H1 (cell line): ENCODE data around the gene TRAPPC2B. TPM values are rescaled to one million over a fixed set of nuclear protein-coding genes. Genes with fewer than 3 reads are reported as not detected.
A peak's percentile ranks its signal among the peaks of the same experiment; 100 is the strongest.

ENCODE experiments used
- CTCF ChIA-PET: fragments of 300-600 bp; sonication (Branson Sonifier 250); formaldehyde crosslinking; loops from one replicate; lab custom pipeline; 2021; ENCODE audit not compliant: partially characterized antibody; lab: Charles Lee
- POLR2A ChIA-PET: fragments of 300-600 bp; sonication (Branson Sonifier 250); formaldehyde crosslinking; loops from one replicate; lab custom pipeline; 2021; ENCODE audit warnings: inconsistent platforms; ENCODE audit not compliant: partially characterized antibody; lab: Charles Lee
- DNase-seq, 2 experiments: peaks; one replicate each; pipeline versions ENCODE4 v3.0.0 to v3.0.0-alpha.2; 2010 to 2022; ENCODE audit warnings: low spot score in 2 of 2, low read depth in 1 of 2, mixed read lengths in 1 of 2
- FAIRE-seq: peaks from 2 replicates; lab custom pipeline; 2011; peaks lifted over from hg19 to GRCh38; lab: Jason Lieb, UNC
- H2AFZ ChIP-seq: 2 replicates; pipeline ENCODE4 v1.8.1; 2012; ENCODE audit warnings: low read length, inconsistent platforms
- H2AK5ac ChIP-seq: 2 replicates; pipeline ENCODE4 v1.6.1; 2013; ENCODE audit warnings: low read depth, low read length
- H2BK120ac ChIP-seq: replicated peaks from 2 replicates; pipeline ENCODE3; 2013; ENCODE audit warnings: low read depth, low read length, inconsistent platforms
- H2BK12ac ChIP-seq: 2 replicates; pipeline ENCODE4 v1.6.1; 2013; ENCODE audit warnings: low read depth, low read length
- H2BK15ac ChIP-seq: 2 replicates; pipeline ENCODE4 v1.6.1; 2013; ENCODE audit warnings: low read length
- H2BK20ac ChIP-seq: 2 replicates; pipeline ENCODE4 v1.6.1; 2013; ENCODE audit warnings: low read length
- H2BK5ac ChIP-seq: 2 replicates; pipeline ENCODE4 v1.6.1; 2013; ENCODE audit warnings: low read depth, low read length
- H3K14ac ChIP-seq: 2 replicates; pipeline ENCODE4 v1.6.1; 2013; ENCODE audit warnings: inconsistent platforms; ENCODE audit not compliant: insufficient read length
- H3K18ac ChIP-seq: 2 replicates; pipeline ENCODE4 v1.6.1; 2013; ENCODE audit warnings: low read length; ENCODE audit errors: extremely low read depth
- H3K23ac ChIP-seq: 2 replicates; pipeline ENCODE4 v1.6.1; 2013; ENCODE audit warnings: inconsistent platforms; ENCODE audit not compliant: insufficient read length
- H3K23me2 ChIP-seq: 2 replicates; pipeline ENCODE4 v1.6.1; 2013; ENCODE audit warnings: low read depth, low read length
- H3K27ac ChIP-seq: 2 replicates; pipeline ENCODE4 v1.6.1; 2011; ENCODE audit warnings: low read depth, low read length, inconsistent platforms
- H3K27me3 ChIP-seq, 4 experiments: replicated peaks in 1 of 4; 1 replicate in 1 of 4; 2 replicates in 3 of 4; pipeline versions ENCODE4 v1.6.1 to v1.8.1; 2011 to 2013; ENCODE audit warnings: low read length in 3 of 4, mild to moderate bottlenecking in 3 of 4, inconsistent platforms in 2 of 4, mixed read lengths in 2 of 4, moderate library complexity in 1 of 4; ENCODE audit not compliant: control insufficient read depth in 3 of 4, insufficient read depth in 3 of 4; ENCODE audit errors: extremely low read depth in 1 of 4
- H3K36me3 ChIP-seq, 4 experiments: 2 replicates each; pipeline versions ENCODE4 v1.6.1 to v1.8.1; 2011 to 2013; ENCODE audit warnings: mild to moderate bottlenecking in 4 of 4, low read length in 3 of 4, moderate library complexity in 2 of 4, control low read depth in 1 of 4, inconsistent platforms in 1 of 4; ENCODE audit not compliant: insufficient read depth in 4 of 4, control insufficient read depth in 2 of 4
- H3K4ac ChIP-seq: replicated peaks from 2 replicates; pipeline ENCODE3; 2013; ENCODE audit warnings: low read length, low read depth, mixed read lengths, inconsistent platforms; ENCODE audit not compliant: insufficient read length
- H3K4me1 ChIP-seq, 4 experiments: replicated peaks in 1 of 4; 1 replicate in 1 of 4; 2 replicates in 3 of 4; pipeline versions ENCODE4 v1.6.1 to v1.8.1; 2011 to 2013; ENCODE audit warnings: low read length in 3 of 4, inconsistent platforms in 2 of 4, mixed read lengths in 1 of 4; ENCODE audit not compliant: insufficient read depth in 4 of 4, control insufficient read depth in 3 of 4
- H3K4me2 ChIP-seq, 2 experiments: 2 replicates each; pipeline versions ENCODE4 v1.6.1 to v1.8.1; 2011 to 2013; ENCODE audit warnings: low read depth in 2 of 2, low read length in 2 of 2, control low read depth in 1 of 2, inconsistent platforms in 1 of 2, mild to moderate bottlenecking in 1 of 2; ENCODE audit not compliant: insufficient read depth in 1 of 2
- H3K4me3 ChIP-seq, 4 experiments: fragments of 200-600, 300-600 bp in 1 of 4; sonication (generic), shearing (Covaris generic), sonication (Bioruptor Twin) in 1 of 4; 2 replicates each; pipeline versions ENCODE4 v1.5.1 to v1.8.1; 2011 to 2016; ENCODE audit warnings: low read length in 4 of 4, low read depth in 3 of 4, control low read depth in 2 of 4, inconsistent platforms in 2 of 4, mild to moderate bottlenecking in 2 of 4, mixed read lengths in 1 of 4, moderate library complexity in 1 of 4; ENCODE audit not compliant: insufficient read depth in 2 of 4; ENCODE audit errors: extremely low read depth in 1 of 4
- H3K56ac ChIP-seq: replicated peaks from 2 replicates; pipeline ENCODE3; 2013; ENCODE audit warnings: low read depth, mild to moderate bottlenecking, mixed read lengths, low read length, inconsistent platforms; ENCODE audit not compliant: insufficient read length
- H3K79me1 ChIP-seq: 2 replicates; pipeline ENCODE4 v1.6.1; 2013; ENCODE audit warnings: low read depth, low read length, control low read depth
- H3K79me2 ChIP-seq, 2 experiments: 2 replicates each; pipeline versions ENCODE4 v1.6.1 to v1.8.1; 2012 to 2013; ENCODE audit warnings: low read length in 2 of 2, mild to moderate bottlenecking in 2 of 2, inconsistent platforms in 1 of 2; ENCODE audit not compliant: insufficient read depth in 2 of 2, control insufficient read depth in 1 of 2
- H3K9ac ChIP-seq, 4 experiments: replicated peaks in 1 of 4; 1 replicate in 1 of 4; 2 replicates in 3 of 4; pipeline versions ENCODE4 v1.6.1 to v1.8.1; 2011 to 2013; ENCODE audit warnings: low read depth in 3 of 4, low read length in 3 of 4, control low read depth in 2 of 4, mild to moderate bottlenecking in 2 of 4, moderate library complexity in 2 of 4, inconsistent platforms in 1 of 4; ENCODE audit errors: extremely low read depth in 1 of 4
- H3K9me3 ChIP-seq, 2 experiments: 2 replicates each; pipeline versions ENCODE4 v1.6.1 to v1.8.1; 2012 to 2013; ENCODE audit warnings: mild to moderate bottlenecking in 2 of 2, moderate library complexity in 2 of 2, control low read depth in 1 of 2, inconsistent platforms in 1 of 2, low read depth in 1 of 2, low read length in 1 of 2, mixed read lengths in 1 of 2; ENCODE audit not compliant: insufficient read depth in 2 of 2
- H4K20me1 ChIP-seq, 2 experiments: replicated peaks in 1 of 2; 2 replicates each; pipeline versions ENCODE3 to v1.8.1; 2011 to 2013; ENCODE audit warnings: inconsistent platforms in 2 of 2, low read length in 2 of 2, mild to moderate bottlenecking in 1 of 2; ENCODE audit not compliant: insufficient read depth in 2 of 2, control insufficient read depth in 1 of 2
- H4K5ac ChIP-seq: 2 replicates; pipeline ENCODE4 v1.6.1; 2013; ENCODE audit warnings: low read length, low read depth, mixed read lengths, inconsistent platforms; ENCODE audit not compliant: insufficient read length
- H4K8ac ChIP-seq: 2 replicates; pipeline ENCODE4 v1.8.0; 2013; ENCODE audit warnings: mild to moderate bottlenecking, moderate library complexity, low read length, inconsistent platforms; ENCODE audit not compliant: insufficient read depth; ENCODE audit errors: extremely low read depth
- H4K91ac ChIP-seq: replicated peaks from 2 replicates; pipeline ENCODE3; 2013; ENCODE audit warnings: low read length, mixed read lengths, inconsistent platforms; ENCODE audit not compliant: insufficient read length
- CEBPB ChIP-seq: IDR thresholded peaks from 2 replicates; pipeline ENCODE4 v1.6.1; 2012; ENCODE audit warnings: low read depth, low read length
- CHD2 ChIP-seq: IDR thresholded peaks from 2 replicates; pipeline ENCODE4 v1.6.1; 2012; ENCODE audit warnings: low read length, improper control_type of control experiment
- WGBS, 2 experiments: shearing (Covaris generic) in 1 of 2; methylation state at CpG; one replicate each; pipeline versions ENCODE4 v1.1.6 to v1.1.7; 2013 to 2015; ENCODE audit warnings: low lambda C conversion rate in 2 of 2, mixed read lengths in 2 of 2, inconsistent platforms in 1 of 2, low coverage in 1 of 2, missing lambda C conversion rate in 1 of 2; ENCODE audit not compliant: insufficient replicate concordance in 2 of 2, insufficient coverage in 1 of 2, insufficient read length in 1 of 2; ENCODE audit errors: extremely low coverage in 1 of 2, missing lambda C conversion rate in 1 of 2; 5-methylcytosine and 5-hydroxymethylcytosine counted together
- polyA plus RNA-seq, 7 experiments: library from polyadenylated mRNA; depleted of rRNA in 3 of 7; stranded (reverse) in 5 of 7; unstranded in 2 of 7; fragments of >200 nt in 5 of 7; fragments of 200-250 nt in 2 of 7; gene quantifications; 1 replicate in 5 of 7; 2 replicates in 1 of 7; 4 replicates in 1 of 7; pipeline versions ENCODE4 v1.2.1 to v1.2.3, GENCODE V29; 2011 to 2013; ENCODE audit warnings: missing spikeins in 2 of 7, mixed read lengths in 2 of 7
- total RNA-seq: library from RNA; stranded (reverse); fragmentation: NEBNext Ultra II Directional; extraction: Animal tissue kit (Norgen Biotek cat#: 25700); gene quantifications from 2 replicates; pipeline ENCODE4 v1.2.1, GENCODE V29; 2021

Gene TRAPPC2B
- total and polyA plus RNA-seq, 2 of the 8 experiments (the other 6 are each of a cell fraction or from before 2014, with no cell fraction given): 8.7 to 28.3 TPM

DNA sequence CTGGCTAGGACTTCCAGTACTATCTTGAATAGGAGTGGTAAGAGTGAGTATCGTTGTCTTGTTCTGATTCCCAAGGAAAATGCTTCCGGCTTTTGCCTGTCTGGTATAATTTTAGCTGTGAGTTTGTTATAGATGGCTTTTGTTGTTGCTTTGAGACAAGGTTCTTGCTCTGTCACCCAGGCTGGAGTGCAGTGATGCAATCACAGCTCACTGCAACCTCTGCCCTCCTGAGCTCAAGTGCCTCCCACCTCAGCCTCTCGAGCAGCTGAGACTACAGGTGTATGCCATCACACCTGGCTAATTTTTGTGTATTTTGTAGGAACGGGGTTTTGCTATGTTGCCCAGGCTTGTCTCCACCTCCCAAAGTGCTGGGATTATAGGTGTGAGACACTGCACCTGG, 49.2 kb upstream of the TRAPPC2B start:
- no peak overlapping the region for H4K91ac ChIP-seq
- POLR2A ChIA-PET: interaction anchor here (0.6 kb wide), 1 partner anchor 11 kb away, joined by 5 read pairs; no protein-coding TSS in a partner anchor
- no peaks in the 10 kb centered on the region for H3K79me1 ChIP-seq
- no peak overlapping the region for H2BK5ac ChIP-seq
- H4K5ac ChIP-seq: no peak overlapping the region
- no peak overlapping the region for H3K27ac ChIP-seq
- no peaks in the 10 kb centered on the region for H3K9me3 ChIP-seq
- WGBS, 2 experiments: 84% methylated on average over 4 of the region's 4 CpGs; no CpG with 5 or more reads in 1 of the 2 experiments
- no peaks in the 10 kb centered on the region for H4K20me1 ChIP-seq
- H2BK20ac ChIP-seq: no peak overlapping the region
- FAIRE-seq: no peak
- no peak overlapping the region for H3K9ac ChIP-seq
- TF ChIP-seq CHD2 (no peak), CEBPB (peak; percentile 42; the same call in 1 of the 2 replicates)
- peaks cover 0 to 2% (median 0%) of the 10 kb centered on the region in 4 experiments; a peak in 2 of 7 replicates for H3K4me1 ChIP-seq
- no peak overlapping the region for H4K8ac ChIP-seq
- H3K4me2 ChIP-seq: no peak overlapping the region
- CTCF ChIA-PET: no interaction called here
- no peaks in the 10 kb centered on the region for H3K23me2 ChIP-seq
- H2BK15ac ChIP-seq: no peak overlapping the region
- H2AK5ac ChIP-seq: no peak overlapping the region
- no peak overlapping the region for H2AFZ ChIP-seq
- H3K56ac ChIP-seq: no peak overlapping the region
- no peak overlapping the region for H2BK12ac ChIP-seq
- H3K18ac ChIP-seq: no peak overlapping the region
- no peaks in the 10 kb centered on the region for H3K79me2 ChIP-seq
- H3K27me3 ChIP-seq: peaks cover 0 to 7% (median 0%) of the 10 kb centered on the region in 4 experiments; a peak in 4 of 7 replicates
- H3K23ac ChIP-seq: no peak overlapping the region
- H3K4ac ChIP-seq: no peak overlapping the region
- no peaks in the 10 kb centered on the region for H3K36me3 ChIP-seq
- DNase-seq: no peak
- H3K4me3 ChIP-seq: no peak overlapping the region
- H2BK120ac ChIP-seq: no peak overlapping the region
- H3K14ac ChIP-seq: no peak overlapping the region
